ENCODE results near the gene DNAJC22.

DNAJC22 gene

DNA sequence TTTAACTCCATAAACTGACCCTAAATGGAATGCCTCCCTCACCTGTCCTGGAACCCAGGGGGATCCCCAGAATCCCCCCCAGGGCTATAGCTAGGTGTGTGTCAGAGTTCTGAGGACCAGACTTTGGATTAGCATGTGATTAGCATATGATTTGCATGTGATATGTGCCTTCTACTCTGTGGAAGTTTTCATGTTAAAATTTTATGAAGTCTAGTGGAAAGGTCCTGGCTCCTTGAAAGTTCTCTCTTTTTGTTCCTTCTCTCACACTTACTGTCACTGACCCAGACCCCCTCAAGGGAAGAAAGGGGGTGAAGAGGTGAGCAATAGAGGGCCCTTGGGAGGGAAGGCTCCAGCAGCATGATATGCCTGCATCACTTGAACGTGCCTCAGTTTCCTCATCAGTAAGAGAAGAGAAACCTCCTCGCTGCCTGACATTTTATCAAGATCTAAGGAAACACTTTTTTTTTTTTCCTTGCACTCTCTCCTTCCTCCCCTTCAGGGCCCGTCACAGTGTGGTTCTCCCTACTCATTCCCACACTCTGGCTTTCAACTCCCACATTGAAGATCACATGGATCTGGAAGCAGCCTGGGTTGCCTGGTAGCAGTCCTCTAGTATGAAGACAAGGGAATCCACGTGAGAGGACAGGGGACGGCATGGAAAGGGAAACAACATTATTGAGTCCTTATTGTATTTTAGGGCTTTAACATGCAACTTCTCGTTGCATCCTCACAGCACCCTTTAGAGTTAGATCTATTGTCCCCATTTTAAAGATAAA lies 6.4 kb upstream of the DNAJC22 start:
- Histone ChIP-seq H3K4me3 (ENCODE audit: low read length) (no peak overlapping the region), H3K27me3 (ENCODE audit: insufficient read depth, low read length) (peaks cover 100% of the 10 kb centered on the region), H3K27ac (ENCODE audit: low read depth, low read length) (no peak overlapping the region), H3K36me3 (ENCODE audit: insufficient read depth, low read length) (no peaks in the 10 kb centered on the region), H3K9me3 (ENCODE audit: insufficient read depth, low read depth, low read length) (no peaks in the 10 kb centered on the region), H3K9ac (ENCODE audit: low read depth, low read length) (no peak overlapping the region), H3K4me1 (ENCODE audit: insufficient read depth, low read length) (peaks cover 25% of the 10 kb centered on the region)
- 38% methylated on average over 6 of the region's 6 CpGs for WGBS

DNA sequence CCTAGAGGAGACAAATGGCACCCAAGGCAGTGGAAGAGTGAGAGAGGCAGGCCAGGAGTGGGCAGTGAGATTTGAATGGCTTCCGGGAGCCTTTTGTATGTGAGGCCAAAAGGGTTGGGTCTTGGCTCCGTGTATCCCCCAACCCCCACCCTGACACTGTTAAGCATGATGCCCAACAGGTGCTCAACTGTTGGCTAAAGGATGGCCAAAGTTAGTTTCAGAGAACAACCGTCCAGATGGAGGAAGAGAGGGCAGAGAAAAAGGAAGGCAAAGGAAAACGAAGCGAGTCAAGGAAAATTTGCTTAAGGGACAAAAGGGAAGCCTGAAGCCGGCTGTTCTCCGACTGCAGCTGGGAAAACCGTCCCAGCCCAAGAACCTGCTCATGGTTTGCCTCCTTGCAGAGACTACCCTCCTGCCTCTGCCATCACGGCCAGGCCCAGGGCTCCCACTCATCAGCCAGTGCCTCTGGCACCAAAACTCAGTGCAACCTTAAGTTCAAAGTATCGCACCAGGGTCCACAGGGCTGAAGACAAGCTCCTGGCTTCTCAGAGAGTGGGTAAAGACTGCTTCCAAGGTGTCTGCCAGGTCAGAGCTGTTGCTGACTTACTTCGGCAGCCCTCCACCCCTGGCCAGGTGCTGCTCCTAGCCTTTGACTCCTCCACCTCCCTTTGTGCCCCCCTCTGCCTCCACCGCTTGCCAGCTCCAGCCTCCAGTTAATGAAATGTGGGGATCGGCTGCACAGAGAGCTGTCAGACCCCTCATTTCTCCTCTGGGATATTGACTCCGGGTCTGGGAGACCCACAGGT lies 5.5 kb upstream of the DNAJC22 start:
- H3K27me3 ChIP-seq (ENCODE audit: insufficient read depth, low read length): peaks cover 100% of the 10 kb centered on the region
- H3K9ac ChIP-seq (ENCODE audit: low read depth, low read length): no peak overlapping the region
- WGBS: 11% methylated on average over 14 of the region's 14 CpGs
- H3K27ac ChIP-seq (ENCODE audit: low read depth, low read length): no peak overlapping the region
- H3K36me3 ChIP-seq (ENCODE audit: insufficient read depth, low read length): no peaks in the 10 kb centered on the region
- H3K4me1 ChIP-seq (ENCODE audit: insufficient read depth, low read length): peaks cover 29% of the 10 kb centered on the region
- H3K9me3 ChIP-seq (ENCODE audit: insufficient read depth, low read depth, low read length): no peaks in the 10 kb centered on the region
- H3K4me3 ChIP-seq (ENCODE audit: low read length): peak overlapping the region; percentile 60

DNA sequence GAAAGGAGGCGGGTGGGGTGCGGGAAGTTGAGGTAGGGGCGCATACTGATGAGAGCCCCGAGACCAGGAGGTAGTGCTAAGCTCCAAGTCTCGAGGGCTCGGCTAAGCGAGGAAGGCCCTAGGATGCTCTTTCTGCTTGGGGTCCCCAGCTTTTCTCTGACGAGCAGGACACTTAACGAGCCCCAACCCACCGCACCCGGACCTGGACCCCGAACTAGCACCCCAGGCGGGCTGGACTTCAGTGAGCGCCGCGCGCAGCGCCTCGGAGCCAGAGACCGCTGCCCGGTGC lies 5.0 kb upstream of the DNAJC22 start:
- Histone ChIP-seq H3K9me3 (ENCODE audit: insufficient read depth, low read depth, low read length) (no peaks in the 10 kb centered on the region), H3K27me3 (ENCODE audit: insufficient read depth, low read length) (peaks cover 100% of the 10 kb centered on the region), H3K9ac (ENCODE audit: low read depth, low read length) (no peak overlapping the region), H3K27ac (ENCODE audit: low read depth, low read length) (no peak overlapping the region), H3K4me3 (ENCODE audit: low read length) (peak overlapping the region; percentile 60), H3K4me1 (ENCODE audit: insufficient read depth, low read length) (peaks cover 29% of the 10 kb centered on the region), H3K36me3 (ENCODE audit: insufficient read depth, low read length) (no peaks in the 10 kb centered on the region)
- 5% methylated on average over 21 of the region's 21 CpGs for WGBS

DNA sequence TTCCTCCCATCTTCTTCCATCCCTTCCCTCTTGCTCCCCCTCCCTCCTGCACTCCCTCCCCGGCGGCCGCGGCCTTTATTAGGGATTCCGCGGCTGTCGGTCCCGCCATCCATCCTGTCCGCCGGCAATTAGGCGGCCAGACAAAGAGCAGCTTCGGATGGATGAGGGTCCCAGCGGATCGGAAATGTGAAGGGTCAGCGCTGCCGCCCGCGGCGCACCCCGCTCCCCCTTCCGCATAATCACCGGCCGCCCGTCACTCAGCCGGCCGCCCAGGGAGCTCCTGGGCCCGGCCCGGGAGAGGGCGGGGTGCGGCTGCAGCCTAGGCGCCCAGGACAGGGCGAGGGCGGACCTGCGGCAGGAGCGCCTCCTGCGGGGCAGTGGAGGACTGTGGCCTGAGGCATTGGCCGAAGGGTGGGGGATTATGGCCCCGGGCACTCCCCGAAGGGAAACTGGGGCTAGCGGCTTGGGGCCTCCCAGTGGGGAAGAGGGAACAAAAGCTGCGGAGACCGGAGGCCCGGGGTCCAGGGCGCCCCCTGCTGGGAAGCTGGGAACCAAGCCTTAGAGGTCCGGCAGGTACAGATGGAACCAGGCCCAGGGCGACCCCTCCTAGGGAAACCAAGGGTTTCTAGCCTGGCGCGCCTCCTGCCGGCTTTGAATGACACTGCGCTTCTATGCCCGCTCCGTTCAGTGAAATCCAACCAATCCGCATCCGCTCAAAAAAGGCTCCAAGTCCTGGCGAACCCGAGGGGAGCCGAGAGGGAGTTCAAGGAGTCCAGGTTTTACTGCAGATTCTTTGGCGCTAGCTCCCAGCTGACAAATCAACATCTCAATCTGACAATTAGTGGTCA lies 4.4 kb upstream of the DNAJC22 start:
- WGBS: under 1% methylated on average over 58 of the region's 58 CpGs
- Histone ChIP-seq H3K4me3 (ENCODE audit: low read length) (peak overlapping the region; percentile 60), H3K27ac (ENCODE audit: low read depth, low read length) (no peak overlapping the region), H3K9ac (ENCODE audit: low read depth, low read length) (no peak overlapping the region), H3K36me3 (ENCODE audit: insufficient read depth, low read length) (no peaks in the 10 kb centered on the region), H3K9me3 (ENCODE audit: insufficient read depth, low read depth, low read length) (no peaks in the 10 kb centered on the region), H3K27me3 (ENCODE audit: insufficient read depth, low read length) (peaks cover 100% of the 10 kb centered on the region), H3K4me1 (ENCODE audit: insufficient read depth, low read length) (peaks cover 29% of the 10 kb centered on the region)

DNA sequence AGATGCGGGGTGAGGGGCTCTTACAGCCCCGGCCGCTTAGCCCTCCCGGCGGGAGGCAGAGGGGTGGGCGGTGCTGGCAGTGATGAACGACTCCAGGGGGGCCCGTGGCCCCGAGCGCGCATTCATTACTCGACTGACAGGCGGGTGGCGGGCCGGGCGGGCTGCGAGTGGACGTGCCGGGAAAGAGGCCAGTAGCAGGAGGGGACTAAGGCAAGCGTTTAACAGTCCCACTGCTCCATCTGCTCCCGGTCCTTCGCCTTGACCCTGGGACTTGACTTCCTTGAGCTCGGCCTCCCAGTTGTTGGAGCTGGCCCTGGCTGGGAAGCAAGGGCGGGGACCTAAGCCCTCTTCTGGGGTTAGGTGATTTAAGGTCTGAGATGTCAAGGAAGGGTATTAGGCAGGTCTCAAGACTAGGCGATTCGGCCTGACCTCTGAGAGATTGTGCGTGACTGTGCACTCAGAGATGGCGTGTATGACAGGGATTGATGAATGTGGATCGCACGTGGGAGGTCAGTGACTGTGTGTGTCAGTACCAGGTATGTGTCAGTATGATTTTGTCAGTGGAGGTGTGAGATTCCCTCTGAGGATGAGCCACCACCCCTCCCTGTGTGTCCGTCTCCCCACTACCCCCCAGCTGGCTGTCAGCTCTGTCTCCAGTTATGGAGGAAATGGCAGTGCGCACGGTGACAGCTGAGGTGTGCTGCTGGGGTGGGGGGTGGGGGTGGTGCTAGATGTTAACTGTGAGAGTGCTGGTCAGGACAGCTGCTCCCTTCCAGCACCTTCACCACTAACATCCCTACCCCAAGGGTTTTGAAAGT lies 3.6 kb upstream of the DNAJC22 start:
- H3K27me3 ChIP-seq (ENCODE audit: insufficient read depth, low read length): peaks cover 100% of the 10 kb centered on the region
- H3K9ac ChIP-seq (ENCODE audit: low read depth, low read length): no peak overlapping the region
- no peaks in the 10 kb centered on the region for H3K9me3 ChIP-seq (ENCODE audit: insufficient read depth, low read depth, low read length)
- H3K4me1 ChIP-seq (ENCODE audit: insufficient read depth, low read length): peaks cover 24% of the 10 kb centered on the region
- H3K27ac ChIP-seq (ENCODE audit: low read depth, low read length): no peak overlapping the region
- H3K36me3 ChIP-seq (ENCODE audit: insufficient read depth, low read length): no peaks in the 10 kb centered on the region
- 2% methylated on average over 30 of the region's 33 CpGs for WGBS
- peak overlapping the region; percentile 60 for H3K4me3 ChIP-seq (ENCODE audit: low read length)

DNA sequence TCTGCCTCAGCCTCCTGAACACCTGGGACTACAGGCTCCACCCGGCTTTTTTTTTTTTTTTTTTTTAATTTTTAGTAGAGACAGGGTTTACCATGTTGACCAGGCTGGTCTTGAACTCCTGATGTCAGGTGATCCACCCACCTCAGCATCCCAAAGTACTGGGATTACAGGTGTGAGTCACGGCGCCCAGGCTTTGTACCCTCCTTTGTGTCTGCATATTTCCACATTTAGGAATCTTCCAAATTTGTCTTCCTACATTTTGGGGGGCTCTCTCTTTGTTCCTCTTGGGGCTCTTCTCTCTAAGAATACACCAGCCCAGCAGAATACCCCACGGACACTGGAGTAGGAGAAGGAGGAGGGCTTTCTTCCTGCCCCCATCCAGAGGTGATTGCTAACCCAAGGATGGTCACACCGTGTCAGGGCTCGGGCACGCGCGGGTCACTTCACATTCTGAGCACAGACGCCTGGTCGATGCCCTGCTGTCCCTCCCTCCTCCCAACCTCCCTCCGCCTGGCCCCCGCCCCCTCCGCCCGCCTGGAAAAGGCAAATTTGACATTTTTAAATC lies 2.1 kb upstream of the DNAJC22 start:
- Histone ChIP-seq H3K36me3 (ENCODE audit: insufficient read depth, low read length) (no peaks in the 10 kb centered on the region), H3K4me1 (ENCODE audit: insufficient read depth, low read length) (peaks cover 13% of the 10 kb centered on the region), H3K9ac (ENCODE audit: low read depth, low read length) (no peak overlapping the region), H3K27ac (ENCODE audit: low read depth, low read length) (no peak overlapping the region), H3K9me3 (ENCODE audit: insufficient read depth, low read depth, low read length) (no peaks in the 10 kb centered on the region), H3K27me3 (ENCODE audit: insufficient read depth, low read length) (peaks cover 100% of the 10 kb centered on the region), H3K4me3 (ENCODE audit: low read length) (no peak overlapping the region)
- WGBS: 5% methylated on average over 13 of the region's 15 CpGs

DNA sequence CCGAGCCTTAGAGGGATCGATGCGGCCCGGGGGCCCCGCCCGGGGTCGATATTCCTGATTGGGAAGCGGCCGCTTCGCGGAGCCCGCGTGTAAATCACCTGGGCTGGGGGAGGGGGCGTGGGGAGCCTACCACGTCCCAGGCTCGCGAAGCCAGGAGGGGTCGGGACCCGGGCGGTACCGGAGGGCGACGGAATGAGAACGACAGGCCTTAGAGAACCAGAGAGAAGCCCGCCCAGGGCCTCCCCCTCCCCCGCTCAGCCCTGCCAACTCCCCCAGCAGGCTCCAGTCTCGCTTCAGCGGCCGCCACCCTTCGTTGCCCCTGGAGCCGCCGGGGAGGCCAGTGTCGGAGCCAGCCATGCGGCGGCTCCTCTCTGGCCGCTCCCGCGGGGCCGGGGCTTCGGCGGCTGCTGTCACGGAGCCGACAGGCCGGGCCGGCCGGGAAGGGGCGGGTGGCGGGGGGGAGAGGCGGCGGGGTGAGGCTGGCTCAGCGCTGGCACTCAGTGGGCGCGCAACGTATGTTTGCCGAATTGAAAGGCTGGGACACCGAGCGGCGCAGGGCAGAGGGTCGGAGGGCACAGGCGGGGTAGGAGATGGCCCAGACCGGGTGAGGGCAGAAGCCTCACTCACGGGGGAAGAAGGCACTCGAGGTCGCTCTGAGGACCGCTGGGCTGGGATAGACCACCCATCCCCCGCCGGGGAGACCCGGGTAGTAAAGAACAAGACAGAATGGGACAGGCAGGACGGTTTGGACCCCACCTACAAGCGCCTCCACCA lies 1.4 kb upstream of the DNAJC22 start:
- Histone ChIP-seq H3K27ac (ENCODE audit: low read depth, low read length) (no peak overlapping the region), H3K4me1 (ENCODE audit: insufficient read depth, low read length) (peaks cover 13% of the 10 kb centered on the region), H3K9me3 (ENCODE audit: insufficient read depth, low read depth, low read length) (no peaks in the 10 kb centered on the region), H3K9ac (ENCODE audit: low read depth, low read length) (no peak overlapping the region), H3K36me3 (ENCODE audit: insufficient read depth, low read length) (no peaks in the 10 kb centered on the region), H3K27me3 (ENCODE audit: insufficient read depth, low read length) (peaks cover 97% of the 10 kb centered on the region), H3K4me3 (ENCODE audit: low read length) (peak overlapping the region; percentile 43)
- 1% methylated on average over 57 of the region's 70 CpGs for WGBS

DNA sequence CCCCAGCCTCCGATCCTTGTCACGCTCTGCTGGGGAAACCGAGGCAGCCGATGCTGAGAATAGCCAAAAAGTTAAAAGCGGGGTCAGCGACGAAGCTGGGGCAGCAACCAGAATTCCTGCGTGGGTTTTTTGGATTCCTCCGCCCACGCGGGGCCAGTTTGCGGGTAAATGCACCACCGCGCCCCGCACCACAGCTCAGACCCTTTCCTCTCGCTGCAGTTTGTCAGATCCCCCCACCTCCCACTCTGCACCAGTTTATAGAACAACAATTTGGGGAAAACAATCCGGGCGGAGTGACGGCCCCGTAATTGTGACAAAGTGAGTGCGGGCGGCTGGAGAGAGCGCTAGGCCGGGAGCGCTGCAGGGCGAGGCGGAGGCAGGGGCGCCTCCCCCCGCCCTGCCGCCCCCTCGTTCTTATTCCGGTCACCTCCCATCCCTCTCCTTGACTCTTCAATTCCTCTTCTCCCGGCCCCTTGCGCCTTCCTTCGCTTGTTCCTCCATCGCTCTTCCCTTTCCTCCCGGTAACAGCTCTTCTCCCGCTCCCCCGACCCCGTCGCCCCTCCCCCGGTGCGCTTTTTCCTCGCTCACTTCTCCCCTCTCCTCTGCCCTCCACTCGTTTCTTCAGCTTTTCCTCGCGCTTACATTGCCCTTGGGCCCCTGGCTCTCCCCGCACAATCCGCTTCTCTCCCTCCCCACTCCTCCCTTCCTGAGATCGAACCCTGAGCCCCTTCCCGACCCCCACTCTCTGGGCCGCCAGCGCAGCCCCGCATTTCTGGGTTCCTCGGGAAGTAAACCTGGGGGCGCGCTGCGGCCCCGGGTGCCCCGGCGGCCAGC lies 646 bp upstream of the DNAJC22 start:
- H3K4me3 ChIP-seq (ENCODE audit: low read length): peak overlapping the region; percentile 43
- no peaks in the 10 kb centered on the region for H3K36me3 ChIP-seq (ENCODE audit: insufficient read depth, low read length)
- H3K27me3 ChIP-seq (ENCODE audit: insufficient read depth, low read length): peaks cover 89% of the 10 kb centered on the region
- no peaks in the 10 kb centered on the region for H3K9me3 ChIP-seq (ENCODE audit: insufficient read depth, low read depth, low read length)
- WGBS: under 1% methylated on average over 61 of the region's 61 CpGs
- H3K4me1 ChIP-seq (ENCODE audit: insufficient read depth, low read length): peaks cover 13% of the 10 kb centered on the region
- H3K9ac ChIP-seq (ENCODE audit: low read depth, low read length): no peak overlapping the region
- H3K27ac ChIP-seq (ENCODE audit: low read depth, low read length): no peak overlapping the region

DNA sequence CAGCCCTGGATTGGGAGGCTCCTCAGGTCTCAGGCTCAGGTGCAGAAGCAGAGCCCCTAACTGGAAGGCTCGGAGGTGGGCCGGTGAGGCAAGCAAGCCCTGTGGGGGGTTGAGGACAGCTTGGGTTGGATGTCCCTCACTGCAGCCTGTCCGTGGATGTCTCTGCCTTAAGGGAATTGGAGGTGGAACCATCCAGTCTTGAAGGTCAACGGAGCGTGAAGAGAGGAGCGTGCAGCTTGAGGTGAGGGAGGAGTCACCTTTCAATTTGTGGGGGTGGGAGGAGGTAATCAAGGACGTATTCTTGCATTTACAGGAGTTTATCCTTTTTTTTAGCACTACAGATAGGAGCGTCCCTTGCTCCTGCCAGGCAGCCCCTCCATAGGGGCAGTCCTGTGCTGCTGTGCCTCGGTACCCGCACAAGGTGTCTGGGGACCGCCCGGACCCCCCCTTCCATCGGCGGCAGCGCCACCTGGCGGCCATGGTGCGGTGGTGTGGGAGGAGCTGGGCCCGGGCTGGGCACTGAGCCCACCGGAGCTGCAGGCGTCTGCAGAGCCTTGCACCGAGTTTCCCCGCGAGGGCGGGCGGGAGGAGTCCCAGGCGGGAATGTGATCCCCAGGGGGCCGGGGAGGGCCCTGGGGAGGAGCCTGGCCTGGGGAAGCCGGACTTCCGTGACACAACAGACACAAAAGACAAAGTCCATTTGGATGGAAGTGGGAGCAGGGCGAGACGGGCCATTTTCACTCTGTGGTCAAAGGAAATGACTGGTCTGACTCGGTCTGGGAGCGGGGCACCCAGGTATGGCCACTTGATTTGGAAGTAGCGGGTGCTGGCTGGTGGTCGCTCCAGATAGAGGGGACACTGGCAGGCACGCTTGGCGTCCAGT lies 864 bp downstream of the DNAJC22 start:
- Histone ChIP-seq H3K9me3 (ENCODE audit: insufficient read depth, low read depth, low read length) (no peaks in the 10 kb centered on the region), H3K27ac (ENCODE audit: low read depth, low read length) (no peak overlapping the region), H3K4me3 (ENCODE audit: low read length) (peak overlapping the region; percentile 43), H3K4me1 (ENCODE audit: insufficient read depth, low read length) (peaks cover 9% of the 10 kb centered on the region), H3K27me3 (ENCODE audit: insufficient read depth, low read length) (peaks cover 73% of the 10 kb centered on the region), H3K9ac (ENCODE audit: low read depth, low read length) (no peak overlapping the region), H3K36me3 (ENCODE audit: insufficient read depth, low read length) (no peaks in the 10 kb centered on the region)
- 10% methylated on average over 37 of the region's 37 CpGs for WGBS

Data from HUES64 (cell line).